ENCODE data around the gene NUDT13.

DNA sequence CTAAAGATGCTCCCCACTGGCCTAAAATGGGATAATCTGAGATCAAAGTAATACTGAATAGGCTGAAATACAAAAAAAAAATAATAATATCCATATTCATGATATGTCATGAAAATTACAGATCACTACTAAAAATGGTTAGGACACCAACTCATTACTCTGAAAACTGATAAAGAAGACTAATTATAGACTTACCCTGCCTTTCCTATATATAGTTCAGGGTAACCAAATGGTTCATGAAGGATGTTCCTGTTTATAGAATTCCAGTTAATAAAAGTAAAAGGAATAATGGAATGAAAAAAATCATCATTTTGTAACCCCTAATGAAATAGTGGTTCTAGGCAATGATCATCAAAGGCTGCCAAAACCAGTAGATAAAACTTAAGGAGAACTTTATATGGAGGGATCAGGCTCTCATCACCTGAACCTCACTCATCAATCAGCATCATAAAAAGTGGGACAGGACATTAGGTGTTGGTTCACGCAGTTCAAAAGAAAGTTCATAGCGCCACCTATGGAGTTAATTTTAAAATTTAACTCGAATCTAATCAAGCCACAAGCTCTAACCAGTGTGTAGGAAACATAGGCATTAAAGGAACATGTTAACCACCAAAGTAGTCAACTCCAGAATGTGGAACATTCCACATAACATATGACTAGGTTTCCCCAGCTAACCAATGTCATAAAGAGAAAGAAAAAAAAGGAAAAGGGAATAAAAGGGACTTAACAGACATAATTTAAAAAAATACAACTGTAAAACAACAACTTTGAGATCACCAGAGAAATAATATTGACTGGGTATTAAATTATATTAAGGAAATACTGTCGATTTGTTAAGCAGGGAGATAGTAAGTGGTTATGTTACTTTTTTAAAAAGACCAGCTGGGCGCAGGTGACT is 49.3 kb upstream of the NUDT13 start:
- TF ChIP-seq, protein P1, sequence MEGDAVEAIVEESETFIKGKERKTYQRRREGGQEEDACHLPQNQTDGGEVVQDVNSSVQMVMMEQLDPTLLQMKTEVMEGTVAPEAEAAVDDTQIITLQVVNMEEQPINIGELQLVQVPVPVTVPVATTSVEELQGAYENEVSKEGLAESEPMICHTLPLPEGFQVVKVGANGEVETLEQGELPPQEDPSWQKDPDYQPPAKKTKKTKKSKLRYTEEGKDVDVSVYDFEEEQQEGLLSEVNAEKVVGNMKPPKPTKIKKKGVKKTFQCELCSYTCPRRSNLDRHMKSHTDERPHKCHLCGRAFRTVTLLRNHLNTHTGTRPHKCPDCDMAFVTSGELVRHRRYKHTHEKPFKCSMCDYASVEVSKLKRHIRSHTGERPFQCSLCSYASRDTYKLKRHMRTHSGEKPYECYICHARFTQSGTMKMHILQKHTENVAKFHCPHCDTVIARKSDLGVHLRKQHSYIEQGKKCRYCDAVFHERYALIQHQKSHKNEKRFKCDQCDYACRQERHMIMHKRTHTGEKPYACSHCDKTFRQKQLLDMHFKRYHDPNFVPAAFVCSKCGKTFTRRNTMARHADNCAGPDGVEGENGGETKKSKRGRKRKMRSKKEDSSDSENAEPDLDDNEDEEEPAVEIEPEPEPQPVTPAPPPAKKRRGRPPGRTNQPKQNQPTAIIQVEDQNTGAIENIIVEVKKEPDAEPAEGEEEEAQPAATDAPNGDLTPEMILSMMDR (conservative IDR thresholded peaks at IDR 0.05; ENCODE audit: low read depth, low read length), result peak; percentile 36
- TF ChIP-seq POLR2A (IDR thresholded peaks at IDR 0.05; ENCODE audit: low read depth, low read length) (no peak), CEBPB (IDR thresholded peaks at IDR 0.05; ENCODE audit: low read depth, low read length) (no peak), RCOR1 (IDR thresholded peaks at IDR 0.05; ENCODE audit: insufficient replicate concordance, low read length) (no peak)
